Small intestine (tissue), 7 donors: Measurements from ENCODE around the gene CDK14. TPM values are rescaled to one million over a fixed set of nuclear protein-coding genes. Genes with fewer than 3 reads are reported as not detected.

Experiments used
- DNase-seq, 2 donors: peaks; one replicate each; pipeline versions ENCODE4 v3.0.0 to v3.0.0-alpha.2; 2013
- FAIRE-seq: peaks from 2 replicates; lab custom pipeline; 2012; peaks lifted over from hg19 to GRCh38; lab: Jason Lieb, UNC
- H3K27ac ChIP-seq, 3 donors: one replicate each; pipeline ENCODE4 v1.5.1; 2013; ENCODE audit warnings: low read length in 2 of 3, mild to moderate bottlenecking in 2 of 3, control low read depth in 1 of 3, inconsistent platforms in 1 of 3, low read depth in 1 of 3, moderate library complexity in 1 of 3
- H3K27me3 ChIP-seq, 3 donors: one replicate each; pipeline ENCODE4 v1.6.1; 2013; ENCODE audit warnings: low read length in 3 of 3, inconsistent platforms in 1 of 3; ENCODE audit not compliant: control insufficient read depth in 3 of 3, insufficient read depth in 3 of 3
- H3K36me3 ChIP-seq, 3 donors: one replicate each; pipeline ENCODE4 v1.6.1; 2013; ENCODE audit warnings: low read length in 3 of 3, inconsistent platforms in 1 of 3, low read depth in 1 of 3, mild to moderate bottlenecking in 1 of 3, moderate library complexity in 1 of 3; ENCODE audit not compliant: control insufficient read depth in 3 of 3, insufficient read depth in 2 of 3
- H3K4me1 ChIP-seq, 3 donors: one replicate each; pipeline ENCODE4 v1.6.1; 2013; ENCODE audit warnings: low read length in 2 of 3, inconsistent platforms in 1 of 3, low read depth in 1 of 3, mild to moderate bottlenecking in 1 of 3, moderate library complexity in 1 of 3; ENCODE audit not compliant: control insufficient read depth in 3 of 3, insufficient read depth in 2 of 3
- H3K4me3 ChIP-seq, 3 donors: one replicate each; pipeline ENCODE4 v1.5.1; 2013; ENCODE audit warnings: low read length in 3 of 3, control low read depth in 1 of 3, inconsistent platforms in 1 of 3, low read depth in 1 of 3, mild to moderate bottlenecking in 1 of 3, moderate library complexity in 1 of 3
- H3K9me3 ChIP-seq, 2 donors: one replicate each; pipeline ENCODE4 v1.6.1; 2013; ENCODE audit warnings: low read depth in 1 of 2, low read length in 1 of 2; ENCODE audit not compliant: control insufficient read depth in 2 of 2, insufficient read depth in 1 of 2
- WGBS, 3 donors: extraction: QIAGEN DNeasy Blood & Tissue Kit; methylation state at CpG; one replicate each; pipeline ENCODE4 v1.1.7; 2013; 5-methylcytosine and 5-hydroxymethylcytosine counted together
- polyA plus RNA-seq, 4 donors: library from polyadenylated mRNA; stranded (reverse) in 3 of 4; unstranded in 1 of 4; fragments of 200-250 nt in 3 of 4; fragments of 120-200 nt in 1 of 4; gene quantifications; one replicate each; pipeline versions ENCODE4 v1.2.1 to v1.2.3, GENCODE V29; 2013
- donor health status: healthy with polysubstance abuse.
- donor health status: control.
- donor health status: control.
- donor health status: Bipolar disorder and iron deficiency.
- donor health status: healthy.

CDK14 gene
- polyA plus RNA-seq, 4 donors, result 1.1 to 6.3 (median 2.0) TPM; not detected in 1

- Histone ChIP-seq H3K4me3 (no peak overlapping the region), H3K36me3 (peaks cover 0 to 2% (median 0%) of the 10 kb centered on the region in 3 donors), H3K4me1 (no peaks in the 10 kb centered on the region), H3K9me3 (no peaks in the 10 kb centered on the region), H3K27ac (no peak overlapping the region), H3K27me3 (no peaks in the 10 kb centered on the region)
- 79 to 84% (median 82%) methylated on average over 4 of the region's 4 CpGs for WGBS, 3 donors
- DNase-seq (no peak), FAIRE-seq (no peak)
Observed at GRCh38 chr7:90821961-90822620, 226.0 kb downstream of the CDK14 start.

DNA sequence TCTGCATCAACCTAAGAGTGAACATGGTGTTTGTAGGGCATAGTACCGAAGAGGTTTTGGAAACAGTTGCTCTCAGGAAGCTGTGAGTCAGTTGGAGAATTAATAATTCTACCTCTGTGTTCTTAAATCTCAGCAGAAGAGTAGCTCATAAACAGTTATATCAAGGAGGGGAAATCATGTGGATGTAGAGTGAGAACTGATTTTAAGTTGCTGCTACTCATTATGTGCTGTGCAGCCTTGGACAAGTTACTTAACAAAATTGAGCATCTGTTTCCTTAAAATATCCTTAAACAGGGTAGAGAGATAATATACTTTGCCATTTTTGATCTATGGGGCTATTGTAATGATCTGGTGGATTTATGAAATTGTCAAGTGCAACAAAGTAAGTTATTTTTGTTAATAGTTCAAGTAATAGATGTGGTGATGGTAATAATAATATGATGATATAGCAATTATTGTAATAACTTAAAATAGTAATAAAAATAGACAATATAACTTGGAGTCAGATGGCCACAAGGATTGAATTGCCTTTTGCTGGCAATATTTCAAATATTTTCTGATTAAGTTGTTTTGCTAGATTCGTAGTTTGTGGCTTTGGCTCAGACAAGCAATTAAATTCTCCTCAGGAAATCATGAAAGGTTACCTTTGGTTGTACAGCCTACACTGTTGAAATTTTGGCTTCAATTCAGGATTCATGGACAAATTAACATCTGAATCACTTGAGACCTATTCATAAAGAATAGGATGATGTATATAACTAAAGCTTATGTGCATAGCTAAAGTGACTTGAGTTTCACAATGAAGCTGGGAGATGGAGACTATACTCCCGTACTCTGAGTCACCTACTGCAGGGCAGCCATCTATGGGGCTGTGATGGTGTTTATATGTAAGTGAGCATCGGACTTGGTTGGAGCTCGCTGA, 228.5 kb downstream of the CDK14 start:
- no peak overlapping the region for H3K4me3 ChIP-seq
- H3K36me3 ChIP-seq, result peaks cover 0 to 2% (median 0%) of the 10 kb centered on the region in 3 donors
- H3K9me3 ChIP-seq, result peaks cover 0 to 9% of the 10 kb centered on the region in 2 donors
- H3K4me1 ChIP-seq, result no peaks in the 10 kb centered on the region
- H3K27me3 ChIP-seq, result no peaks in the 10 kb centered on the region
- DNase-seq (no peak), FAIRE-seq (no peak)
- no peak overlapping the region for H3K27ac ChIP-seq
- 51 to 67% (median 61%) methylated on average over 5 of the region's 5 CpGs for WGBS, 3 donors

DNA sequence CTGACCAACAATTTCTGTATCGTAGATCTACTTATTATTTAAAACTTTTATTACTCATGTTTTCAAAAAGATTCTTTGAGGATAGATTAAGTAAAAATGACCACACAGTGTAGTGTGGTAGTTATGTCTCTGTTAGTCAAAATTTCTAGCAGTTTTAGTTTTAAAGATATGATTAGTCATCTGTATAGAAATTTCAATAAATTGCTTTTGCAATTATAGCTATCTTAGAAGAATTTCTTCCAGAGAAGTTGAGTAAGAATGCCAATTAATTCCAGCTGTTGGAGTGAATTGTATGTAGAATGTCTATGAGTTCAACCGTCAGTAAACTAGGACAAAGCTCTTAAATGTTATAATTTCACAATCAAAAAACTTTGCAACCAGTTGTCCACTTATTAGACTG, 229.7 kb downstream of the CDK14 start:
- H3K36me3 ChIP-seq, result peaks cover 0 to 5% (median 0%) of the 10 kb centered on the region in 3 donors
- FAIRE-seq (no peak), DNase-seq (no peak)
- 57 to 86% (median 79%) methylated on average over 2 of the region's 2 CpGs for WGBS, 3 donors
- no peaks in the 10 kb centered on the region for H3K4me1 ChIP-seq
- H3K9me3 ChIP-seq, result peaks cover 0 to 16% of the 10 kb centered on the region in 2 donors
- H3K27me3 ChIP-seq, result no peaks in the 10 kb centered on the region
- no peak overlapping the region for H3K27ac ChIP-seq
- H3K4me3 ChIP-seq, result no peak overlapping the region

- Histone ChIP-seq H3K9me3 (peaks cover 0 to 16% of the 10 kb centered on the region in 2 donors), H3K27ac (no peak overlapping the region), H3K4me3 (no peak overlapping the region), H3K4me1 (no peaks in the 10 kb centered on the region), H3K36me3 (peaks cover 0 to 3% (median 0%) of the 10 kb centered on the region in 3 donors), H3K27me3 (no peaks in the 10 kb centered on the region)
- FAIRE-seq (no peak), DNase-seq (no peak)
- WGBS, 3 donors, result 80 to 89% (median 87%) methylated on average over 3 of the region's 3 CpGs
Observed at GRCh38 chr7:90828601-90829000, 232.5 kb downstream of the CDK14 start.

DNA sequence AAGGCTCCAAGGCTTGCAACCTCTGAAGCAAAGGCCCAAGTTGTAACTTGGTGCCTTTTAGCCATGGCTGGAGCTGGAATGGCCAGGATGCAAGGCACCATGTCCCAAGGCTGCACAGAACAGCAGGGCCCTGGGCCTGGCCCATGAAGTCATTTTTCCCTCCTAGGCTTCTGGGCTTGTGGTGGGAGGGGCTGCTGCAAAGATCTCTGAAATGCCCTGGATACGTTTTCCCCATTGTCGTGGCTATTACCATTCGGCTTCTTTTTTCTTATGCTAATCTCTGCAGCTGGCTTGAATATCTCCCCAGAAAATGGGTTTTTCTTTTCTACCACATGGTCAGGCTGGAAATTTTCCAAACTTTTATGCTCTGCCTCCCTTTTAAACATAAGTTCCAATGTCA, 234.2 kb downstream of the CDK14 start:
- no peak overlapping the region for H3K4me3 ChIP-seq
- DNase-seq (no peak), FAIRE-seq (no peak)
- no peaks in the 10 kb centered on the region for H3K4me1 ChIP-seq
- peaks cover 0 to 3% (median 0%) of the 10 kb centered on the region in 3 donors for H3K36me3 ChIP-seq
- H3K27ac ChIP-seq, result no peak overlapping the region
- no peaks in the 10 kb centered on the region for H3K27me3 ChIP-seq
- 90 to 94% (median 93%) methylated on average over 3 of the region's 3 CpGs for WGBS, 3 donors
- peaks cover 0 to 16% of the 10 kb centered on the region in 2 donors for H3K9me3 ChIP-seq

GRCh38 chr7:90832726-90833125, 236.6 kb downstream of the CDK14 start:
- Histone ChIP-seq H3K4me3 (no peak overlapping the region), H3K36me3 (peaks cover 0 to 3% (median 0%) of the 10 kb centered on the region in 3 donors), H3K9me3 (peaks cover 0 to 20% of the 10 kb centered on the region in 2 donors), H3K4me1 (no peaks in the 10 kb centered on the region), H3K27ac (no peak overlapping the region), H3K27me3 (no peaks in the 10 kb centered on the region)
- DNase-seq, result peak in 1 of 2 donors; percentile 22
- WGBS, 3 donors, result 79 to 88% (median 85%) methylated on average over 3 of the region's 3 CpGs
- no peak for FAIRE-seq

DNA sequence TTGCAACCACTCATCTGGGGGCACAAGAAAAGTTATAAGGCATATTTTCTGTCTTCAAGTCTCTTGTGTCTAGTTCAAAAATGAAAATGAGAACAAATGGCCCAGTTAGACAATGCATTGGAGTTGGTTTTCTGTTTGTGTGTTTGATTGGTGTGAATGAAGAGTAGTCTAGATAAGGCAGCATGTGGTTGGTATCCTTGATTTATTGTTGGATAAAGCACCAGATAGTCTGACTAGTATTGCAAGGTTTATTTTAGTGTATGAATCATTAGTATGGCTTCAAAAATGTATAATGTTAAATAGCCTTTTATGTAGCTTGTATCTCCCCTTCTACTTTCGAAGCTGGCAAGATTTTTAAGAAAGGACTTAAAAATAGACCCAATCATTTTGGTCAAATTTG, 237.3 kb downstream of the CDK14 start:
- Histone ChIP-seq H3K27me3 (no peaks in the 10 kb centered on the region), H3K27ac (no peak overlapping the region), H3K4me1 (no peaks in the 10 kb centered on the region), H3K36me3 (peaks cover 0 to 3% (median 0%) of the 10 kb centered on the region in 3 donors), H3K4me3 (no peak overlapping the region), H3K9me3 (peaks cover 0 to 20% of the 10 kb centered on the region in 2 donors)
- WGBS, 3 donors, result 93 to 97% (median 95%) methylated on average over 1 of the region's 1 CpG
- FAIRE-seq (no peak), DNase-seq (no peak)

DNA sequence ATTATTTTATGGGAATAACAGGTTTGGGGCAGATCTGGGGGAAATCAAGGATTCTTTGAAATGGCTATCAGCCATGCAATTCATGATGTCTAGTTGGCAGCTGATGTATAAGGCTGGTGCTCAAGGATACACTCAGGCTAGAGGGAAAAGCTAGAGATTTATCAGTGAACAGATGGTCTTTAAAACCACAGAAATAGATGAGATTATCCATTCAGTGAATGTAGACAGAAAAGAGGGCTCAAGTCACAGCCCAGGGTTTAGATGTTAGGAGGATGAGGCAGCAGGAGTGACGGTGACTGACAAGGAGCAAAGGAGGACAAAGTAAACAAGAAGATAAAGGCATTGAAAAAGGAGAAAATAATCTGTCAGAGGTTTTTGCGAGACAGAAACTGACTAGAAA, 238.7 kb downstream of the CDK14 start:
- Histone ChIP-seq H3K9me3 (peaks cover 0 to 21% of the 10 kb centered on the region in 2 donors), H3K4me3 (no peak overlapping the region), H3K27me3 (no peaks in the 10 kb centered on the region), H3K36me3 (peaks cover 0 to 2% (median 0%) of the 10 kb centered on the region in 3 donors), H3K27ac (no peak overlapping the region), H3K4me1 (no peaks in the 10 kb centered on the region)
- WGBS, 3 donors, result 88 to 95% (median 92%) methylated on average over 2 of the region's 2 CpGs
- no peak for DNase-seq
- no peak for FAIRE-seq
